ENCODE results near the gene FUT6.

Gene FUT6

DNA sequence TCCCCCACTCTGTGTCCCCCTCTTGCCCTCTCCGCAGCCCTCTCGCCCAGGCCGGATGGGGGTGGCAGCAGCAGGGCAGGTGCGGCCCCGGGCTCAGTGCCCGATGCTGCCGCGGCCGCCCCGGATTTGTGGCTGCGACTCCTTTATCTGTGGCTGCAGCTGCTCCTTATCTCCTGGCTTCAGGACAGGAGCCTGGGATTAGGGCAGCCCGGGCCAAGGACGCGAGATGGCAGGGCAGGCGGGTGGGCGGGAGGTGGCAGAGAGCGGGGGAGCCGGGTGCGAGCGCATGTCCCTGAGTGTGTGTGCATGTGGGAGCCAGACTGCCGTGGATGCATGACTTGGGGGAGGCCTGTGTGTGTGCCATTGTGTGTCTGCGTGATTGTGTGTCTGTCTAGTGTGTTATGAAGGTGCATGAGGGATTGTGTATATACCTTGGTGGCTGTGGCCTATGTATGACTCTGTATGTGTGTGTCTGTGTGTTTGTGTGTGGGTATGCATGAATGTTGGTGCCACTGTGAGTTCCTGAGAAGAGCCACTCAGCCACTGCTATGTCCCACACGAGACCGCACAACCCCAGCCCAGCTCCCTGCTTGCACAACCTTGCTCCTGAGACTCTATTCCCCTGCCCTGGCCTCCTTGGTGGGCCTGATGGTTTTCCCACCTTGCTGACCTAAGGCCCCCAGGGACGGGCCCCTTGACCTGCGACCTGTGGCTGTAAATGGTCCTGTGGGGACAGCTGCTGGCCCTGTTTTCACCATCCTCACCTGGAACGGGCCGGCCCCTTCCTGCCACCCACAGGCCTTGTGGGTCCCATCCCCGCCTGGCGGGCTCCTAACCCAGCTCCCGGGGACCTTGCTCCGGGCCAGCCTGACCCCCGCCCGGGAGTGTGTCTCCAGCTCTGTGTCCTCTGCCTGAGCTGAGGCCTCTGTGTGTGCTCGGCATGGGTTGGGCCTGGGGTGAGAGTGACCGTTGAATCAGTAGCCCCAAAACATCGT, 40.0 kb downstream of the FUT6 start:
- TF ChIP-seq, protein P1, sequence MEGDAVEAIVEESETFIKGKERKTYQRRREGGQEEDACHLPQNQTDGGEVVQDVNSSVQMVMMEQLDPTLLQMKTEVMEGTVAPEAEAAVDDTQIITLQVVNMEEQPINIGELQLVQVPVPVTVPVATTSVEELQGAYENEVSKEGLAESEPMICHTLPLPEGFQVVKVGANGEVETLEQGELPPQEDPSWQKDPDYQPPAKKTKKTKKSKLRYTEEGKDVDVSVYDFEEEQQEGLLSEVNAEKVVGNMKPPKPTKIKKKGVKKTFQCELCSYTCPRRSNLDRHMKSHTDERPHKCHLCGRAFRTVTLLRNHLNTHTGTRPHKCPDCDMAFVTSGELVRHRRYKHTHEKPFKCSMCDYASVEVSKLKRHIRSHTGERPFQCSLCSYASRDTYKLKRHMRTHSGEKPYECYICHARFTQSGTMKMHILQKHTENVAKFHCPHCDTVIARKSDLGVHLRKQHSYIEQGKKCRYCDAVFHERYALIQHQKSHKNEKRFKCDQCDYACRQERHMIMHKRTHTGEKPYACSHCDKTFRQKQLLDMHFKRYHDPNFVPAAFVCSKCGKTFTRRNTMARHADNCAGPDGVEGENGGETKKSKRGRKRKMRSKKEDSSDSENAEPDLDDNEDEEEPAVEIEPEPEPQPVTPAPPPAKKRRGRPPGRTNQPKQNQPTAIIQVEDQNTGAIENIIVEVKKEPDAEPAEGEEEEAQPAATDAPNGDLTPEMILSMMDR (IDR thresholded peaks at IDR 0.05; ENCODE audit: low read depth, low read length): no peak
- no peak overlapping the region for H3K4me3 ChIP-seq (ENCODE audit: low read depth, low read length)

DNA sequence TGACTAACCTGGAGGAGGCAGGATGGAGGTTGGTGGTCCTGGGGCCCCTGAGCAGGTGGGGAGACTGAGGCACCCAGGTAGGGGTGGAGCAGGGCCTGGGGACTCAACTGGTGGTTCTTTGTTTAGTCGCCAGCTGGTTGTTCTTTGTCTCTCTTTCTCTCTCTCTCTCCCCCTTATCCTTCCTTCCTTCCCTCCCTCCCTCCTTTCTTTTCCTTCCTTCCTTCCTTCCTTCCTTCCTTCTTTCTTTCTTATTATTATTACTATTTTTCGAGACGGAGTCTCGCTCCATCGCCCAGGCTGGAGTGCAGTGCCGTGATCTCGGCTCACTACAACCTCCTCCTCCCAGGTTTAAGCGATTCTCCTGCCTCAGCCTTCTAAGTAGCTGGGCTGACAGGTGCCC, 41.3 kb downstream of the FUT6 start:
- TF ChIP-seq, protein P1 (IDR thresholded peaks at IDR 0.05; ENCODE audit: low read depth, low read length): no peak

DNA sequence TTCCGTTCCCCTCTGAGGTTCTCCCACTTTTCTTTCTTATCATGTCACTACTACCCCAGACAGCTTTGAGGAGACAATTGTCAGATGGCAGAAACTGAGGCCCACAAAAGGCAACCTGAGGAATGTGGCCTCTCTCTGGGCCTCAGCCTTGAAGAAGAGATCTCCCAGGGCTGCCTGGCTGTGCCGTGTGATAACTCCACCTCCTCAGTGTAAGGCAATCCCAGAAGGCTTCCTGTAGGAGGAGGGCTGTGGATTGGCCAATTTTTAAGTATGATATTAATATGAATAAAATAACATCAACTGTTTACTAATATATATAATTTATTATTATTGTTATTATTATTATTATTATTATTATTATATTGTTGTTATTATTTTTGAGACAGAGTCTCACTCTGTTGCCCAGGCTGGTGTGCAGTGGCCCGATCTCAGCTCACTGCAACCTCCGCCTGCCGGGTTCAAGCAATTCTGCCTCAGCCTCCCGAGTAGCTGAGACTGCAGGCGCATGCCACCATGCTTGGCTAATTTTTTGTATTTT, 44.1 kb downstream of the FUT6 start:
- TF ChIP-seq, protein P1 (IDR thresholded peaks at IDR 0.05; ENCODE audit: low read depth, low read length): no peak
- no peak overlapping the region for H3K4me3 ChIP-seq (ENCODE audit: low read depth, low read length)

More for the DNA sequence above, 41.3 kb downstream of the FUT6 start:
- H3K4me3 ChIP-seq (ENCODE audit: low read depth, low read length): no peak overlapping the region

DNA sequence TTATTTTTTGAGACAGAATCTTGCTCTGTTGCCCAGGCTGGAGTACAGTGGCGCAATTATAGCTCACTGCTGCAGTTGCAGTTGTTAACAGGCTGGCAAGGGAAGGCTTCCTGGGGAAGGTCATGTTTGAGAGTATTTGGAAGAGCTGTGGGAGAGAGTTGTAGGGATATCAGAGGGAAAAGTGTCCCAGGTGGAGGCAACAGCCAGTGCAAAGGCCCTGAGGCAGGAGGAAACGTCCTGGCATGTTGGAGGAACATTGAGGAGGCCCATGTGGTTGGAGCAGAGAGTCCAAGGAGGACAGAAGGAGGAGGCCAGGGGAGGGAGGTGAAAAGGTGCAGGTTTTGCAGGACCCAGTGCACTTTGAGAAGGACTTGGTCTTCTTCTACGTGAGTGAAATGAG, 46.3 kb downstream of the FUT6 start:
- TF ChIP-seq, protein P1 (IDR thresholded peaks at IDR 0.05; ENCODE audit: low read depth, low read length): no peak
- H3K4me3 ChIP-seq (ENCODE audit: low read depth, low read length): no peak overlapping the region

DNA sequence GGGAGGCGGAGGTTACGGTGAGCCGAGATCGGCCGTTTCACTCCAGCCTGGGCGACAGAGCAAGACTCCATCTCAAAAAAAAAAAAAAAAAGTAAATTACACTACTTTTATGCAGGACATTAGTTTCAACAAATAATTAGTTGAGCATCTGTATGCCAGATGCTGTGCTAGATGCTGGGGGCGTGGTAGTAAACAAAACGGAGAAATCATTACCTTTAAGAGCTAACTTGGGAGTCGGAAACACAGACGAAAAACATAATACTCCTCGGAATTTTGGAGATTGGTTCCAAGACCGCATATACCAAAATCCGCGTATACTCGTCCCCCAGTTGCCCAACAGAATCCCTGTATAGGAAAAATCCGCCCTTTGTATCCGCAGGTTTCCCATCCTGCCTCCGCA, 47.3 kb downstream of the FUT6 start:
- no peak overlapping the region for H3K4me3 ChIP-seq (ENCODE audit: low read depth, low read length)
- TF ChIP-seq, protein P1 (IDR thresholded peaks at IDR 0.05; ENCODE audit: low read depth, low read length): no peak

DNA sequence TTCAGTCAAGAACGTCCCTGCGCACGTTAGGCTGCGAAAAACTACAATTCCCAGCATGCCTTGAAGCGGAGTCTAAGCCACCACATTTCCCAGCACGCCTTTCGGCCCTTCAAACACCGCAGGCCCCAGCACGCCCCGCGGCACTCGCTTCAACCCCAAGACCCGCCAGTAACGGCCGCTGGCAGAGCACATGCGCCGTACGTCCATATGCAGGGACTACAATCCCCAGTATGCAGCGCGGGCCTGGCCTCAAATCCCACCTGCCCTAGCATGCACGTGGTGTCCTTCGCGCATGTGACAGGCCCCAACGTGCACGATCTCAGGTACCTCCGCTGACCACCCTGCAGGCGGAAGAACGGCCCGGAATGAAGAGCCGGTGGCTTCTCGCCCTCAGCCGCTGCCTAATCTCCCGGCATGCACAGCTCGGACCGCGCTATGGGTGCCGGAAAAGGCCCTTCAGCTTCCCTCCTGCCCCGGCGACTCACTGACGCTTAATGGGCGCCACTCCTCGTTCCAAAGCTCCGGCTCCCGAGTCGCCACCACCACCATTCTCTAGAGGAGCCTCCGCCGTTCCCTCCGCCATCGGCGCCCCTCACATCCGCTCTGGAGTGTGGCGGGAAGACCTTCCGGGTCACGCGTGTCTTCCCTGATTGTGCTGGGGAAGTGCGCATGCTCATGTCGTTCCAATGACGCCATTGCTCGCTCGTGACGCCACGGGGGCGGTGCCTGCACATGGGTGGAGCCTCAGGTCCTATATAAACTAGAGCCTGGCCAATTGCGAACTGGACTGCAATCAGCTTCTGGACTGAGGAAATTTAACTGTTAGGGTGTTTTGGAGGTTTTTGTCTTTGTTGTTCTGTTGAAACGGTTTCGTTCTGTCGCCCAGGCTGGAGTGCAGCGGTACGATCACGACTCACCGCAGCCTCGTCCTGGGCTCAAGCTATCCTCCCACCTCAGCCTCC, 48.7 kb downstream of the FUT6 start, which contains the start of gene DUS3L:
TSS of gene DUS3L (minus strand) at position 605 of the 962 bp plus-strand sequence. CDS start at position 583, 22 bp downstream.
- peak within 1 kb of the TSS; percentile 87 for H3K4me3 ChIP-seq (ENCODE audit: low read depth, low read length)
- TF ChIP-seq, protein P1 (IDR thresholded peaks at IDR 0.05; ENCODE audit: low read depth, low read length): no peak

Measured in WI38 (cell line).